Stimulated activated CD4-positive, alpha-beta T cell treated with anti-CD3 and anti-CD28 coated beads, TNF-alpha, amount 100 ng/mL, for 4 hours (primary cell): Measurements from ENCODE around the gene FGF14.

Source experiments
- DNase-seq, 3 experiments: peaks; one replicate each; pipeline ENCODE4 v3.0.0-alpha.2; 2020; ENCODE audit warnings: low read depth in 3 of 3

The FGF14 gene

DNA sequence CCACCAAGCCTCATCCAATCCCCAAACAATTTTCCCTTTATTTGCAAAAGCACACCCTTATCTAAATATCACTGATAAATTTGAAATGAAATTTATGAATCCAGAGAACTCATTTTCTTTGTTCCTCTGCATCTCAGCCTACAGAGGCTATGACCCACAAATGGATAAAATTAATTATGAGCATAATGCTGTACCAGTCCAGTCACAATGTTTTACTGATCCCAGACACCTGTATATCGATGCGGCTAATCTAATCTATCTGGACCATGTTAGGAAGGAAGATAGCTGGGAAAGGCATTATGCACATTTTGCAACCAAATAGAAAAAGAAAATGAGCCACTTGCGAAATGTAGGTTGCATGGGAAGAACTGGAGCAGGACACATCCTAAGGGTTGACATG is 150.0 kb downstream of the FGF14 start:
- DNase-seq: no peak

DNA sequence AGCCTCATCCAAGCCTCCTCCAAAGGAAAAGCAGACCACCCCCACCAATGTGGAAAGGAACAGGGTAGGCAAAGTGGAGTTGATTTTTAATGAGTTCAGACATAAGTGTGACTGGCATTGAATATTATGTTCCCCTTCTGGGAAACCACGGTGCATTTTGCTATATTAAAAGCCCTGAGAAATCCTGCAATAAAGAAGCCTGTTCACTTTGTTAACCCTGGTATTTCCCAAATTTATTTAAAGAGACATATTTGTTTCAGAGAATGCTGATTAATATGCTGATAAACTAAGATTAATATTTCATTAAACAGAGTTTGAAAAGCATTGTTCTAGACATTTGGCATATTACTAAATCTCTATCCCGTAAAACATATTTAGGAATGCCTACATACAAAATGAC is 151.4 kb downstream of the FGF14 start:
- DNase-seq: no peak

GRCh38 chr13:102244607-102245227 is 157.1 kb downstream of the FGF14 start:
- no peak for DNase-seq

GRCh38 chr13:102240110-102240509 is 161.7 kb downstream of the FGF14 start:
- DNase-seq: no peak

GRCh38 chr13:102237230-102237629 is 164.6 kb downstream of the FGF14 start:
- no peak for DNase-seq

GRCh38 chr13:102236830-102237229 is 165.0 kb downstream of the FGF14 start:
- no peak for DNase-seq

DNA sequence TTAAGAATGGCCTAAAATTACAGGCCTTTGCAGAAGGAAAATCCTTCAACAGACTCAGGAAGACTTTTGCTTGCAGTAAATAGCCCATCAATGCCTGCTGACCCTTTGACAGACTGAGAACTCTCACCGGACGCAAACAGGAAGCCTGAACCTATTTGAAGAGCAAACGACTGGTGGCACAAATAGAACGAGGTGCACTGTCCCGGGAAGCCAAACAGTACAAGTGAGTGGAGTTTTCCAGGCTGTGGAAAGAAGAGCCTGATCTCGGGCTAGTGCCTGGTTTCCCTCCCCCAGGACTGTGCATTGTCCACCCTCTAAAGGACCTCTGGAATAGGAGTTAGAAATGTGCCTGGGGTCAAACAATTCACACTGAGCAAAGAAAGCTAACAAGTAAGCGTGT is 165.5 kb downstream of the FGF14 start:
- no peak for DNase-seq

GRCh38 chr13:102235689-102236088 is 166.2 kb downstream of the FGF14 start:
- no peak for DNase-seq

GRCh38 chr13:102234618-102235017 is 167.2 kb downstream of the FGF14 start:
- DNase-seq: no peak

DNA sequence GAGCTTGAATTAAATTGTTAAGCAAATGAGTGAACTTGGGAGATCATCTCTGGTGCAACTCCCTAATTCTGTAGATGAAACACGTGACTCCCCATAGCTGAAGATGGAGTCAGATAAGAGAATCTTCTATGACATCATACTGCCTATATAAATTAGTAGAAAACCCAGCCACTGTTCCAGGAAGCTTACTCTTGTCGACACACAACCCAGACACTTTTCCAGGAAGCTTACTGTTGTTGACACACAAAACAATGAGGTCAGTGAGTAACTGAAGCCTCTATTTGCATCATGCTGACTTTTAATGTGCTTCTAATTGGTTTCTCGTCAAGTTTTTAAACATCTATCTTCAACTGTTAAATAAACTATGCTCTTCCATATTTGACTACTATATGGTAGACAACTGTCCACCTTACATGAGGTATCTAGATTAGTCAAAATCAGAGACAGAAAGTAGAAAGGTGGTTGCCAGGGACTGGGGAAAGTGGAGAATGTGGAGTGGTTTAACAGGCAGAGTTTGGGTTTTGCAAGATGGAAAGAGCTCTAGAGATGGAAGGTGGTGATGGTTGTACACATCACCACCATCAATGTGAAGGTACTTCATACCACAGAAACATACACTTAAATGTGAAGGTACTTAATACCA is 168.2 kb downstream of the FGF14 start:
- DNase-seq: no peak

- no peak for DNase-seq
These were observed 170.4 kb downstream of the FGF14 start for GRCh38 chr13:102231479-102231878.

- DNase-seq: no peak
These were observed 174.1 kb downstream of the FGF14 start for GRCh38 chr13:102227741-102228140.

DNA sequence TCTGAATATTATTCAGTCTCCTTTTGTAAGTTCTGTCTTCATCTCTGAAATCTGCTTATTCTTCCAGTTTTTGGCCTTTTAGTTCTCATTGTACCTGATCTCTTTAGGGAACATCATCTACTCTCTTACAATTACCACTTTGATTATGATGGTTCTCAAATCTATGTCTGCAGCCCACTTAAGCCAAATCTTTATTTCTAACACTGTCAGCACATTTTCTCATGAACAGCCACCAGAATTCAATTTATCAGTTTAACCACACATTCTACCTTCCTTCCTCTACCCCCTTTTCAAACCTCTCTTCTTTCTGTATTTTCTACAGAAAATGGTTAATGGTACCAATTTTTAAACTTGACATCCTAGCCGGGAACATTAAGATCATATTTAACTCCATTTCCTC is 175.3 kb downstream of the FGF14 start:
- DNase-seq: no peak

DNA sequence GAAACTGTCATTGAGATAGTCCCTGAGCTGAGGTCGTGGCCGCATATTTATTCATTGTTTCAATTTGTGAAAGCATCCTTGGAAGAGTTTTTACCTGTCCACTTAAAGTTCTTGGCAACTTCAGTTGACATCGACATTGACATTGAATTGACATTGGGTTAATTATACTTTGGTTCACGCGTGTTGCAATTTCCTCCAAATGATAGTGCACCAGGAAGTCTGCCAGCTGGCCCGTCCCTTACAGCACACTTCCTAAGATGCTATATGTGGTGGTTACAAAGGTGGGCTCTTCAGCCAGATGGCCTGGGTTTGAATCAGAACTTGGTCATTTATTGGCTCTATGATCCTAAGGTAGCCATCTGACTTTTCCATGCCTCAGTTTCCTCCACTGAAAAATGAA is 176.0 kb downstream of the FGF14 start:
- DNase-seq: no peak

DNA sequence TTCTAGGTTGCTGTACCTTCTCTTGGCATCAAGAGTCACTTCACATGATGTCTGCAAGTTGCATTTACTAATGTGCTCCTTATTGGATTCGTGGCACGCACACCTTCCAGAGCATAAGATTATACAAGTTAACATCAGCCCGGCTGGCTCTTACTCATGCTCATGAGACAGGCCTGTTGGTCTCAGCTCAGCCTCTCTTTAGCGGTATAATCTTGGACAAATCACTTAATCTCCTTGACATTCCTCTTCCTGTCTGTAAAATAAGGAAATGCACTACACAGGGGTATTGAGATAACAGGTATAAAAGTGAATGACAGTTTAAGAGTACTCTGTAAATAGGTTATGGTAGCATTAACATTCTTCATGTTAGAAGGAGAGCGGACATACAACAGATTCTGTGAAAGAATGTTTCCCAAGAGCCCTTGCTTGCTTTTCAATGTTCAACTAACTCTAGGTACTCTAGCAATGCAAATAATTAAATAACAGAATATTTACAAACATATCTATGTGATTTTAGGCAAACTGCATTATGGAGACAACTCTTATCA is 181.1 kb downstream of the FGF14 start:
- no peak for DNase-seq

DNA sequence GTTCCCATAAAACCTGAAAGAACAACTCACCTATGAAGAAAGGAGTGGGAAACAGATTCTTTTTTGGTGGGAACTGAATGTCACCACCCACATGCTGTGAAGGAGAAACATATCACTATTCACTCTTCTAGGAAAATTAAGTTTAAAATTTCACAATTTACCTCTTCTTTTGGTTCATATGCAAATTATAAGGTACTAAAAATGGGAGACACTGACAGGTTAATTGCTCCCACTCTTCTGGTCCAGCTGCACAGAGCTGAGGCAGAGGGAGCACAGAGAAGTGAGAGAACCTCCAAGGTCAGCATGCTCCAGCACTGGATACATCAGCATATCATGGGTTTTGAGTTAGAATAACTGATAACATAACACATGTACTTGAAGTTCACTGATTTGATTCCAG is 186.9 kb downstream of the FGF14 start:
- no peak for DNase-seq

DNA sequence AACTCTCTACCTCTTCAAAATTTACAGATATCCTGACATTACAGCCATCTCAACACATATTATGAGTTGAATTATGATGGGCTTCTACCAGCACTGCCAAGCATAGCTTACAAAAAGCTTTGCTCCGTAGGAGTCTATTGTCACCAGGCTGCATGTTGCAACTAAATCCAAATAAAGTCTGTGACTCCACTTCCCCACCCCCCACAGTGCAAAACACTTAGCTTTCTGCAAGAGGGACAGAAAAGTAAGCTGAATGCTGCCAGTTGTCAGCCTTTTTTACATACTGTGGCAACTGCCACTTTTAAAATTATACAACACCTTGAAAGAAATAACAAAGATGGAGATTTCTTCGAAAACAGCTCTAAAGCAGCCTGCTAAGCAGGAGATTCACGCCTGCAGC is 189.1 kb downstream of the FGF14 start:
- no peak for DNase-seq

DNA sequence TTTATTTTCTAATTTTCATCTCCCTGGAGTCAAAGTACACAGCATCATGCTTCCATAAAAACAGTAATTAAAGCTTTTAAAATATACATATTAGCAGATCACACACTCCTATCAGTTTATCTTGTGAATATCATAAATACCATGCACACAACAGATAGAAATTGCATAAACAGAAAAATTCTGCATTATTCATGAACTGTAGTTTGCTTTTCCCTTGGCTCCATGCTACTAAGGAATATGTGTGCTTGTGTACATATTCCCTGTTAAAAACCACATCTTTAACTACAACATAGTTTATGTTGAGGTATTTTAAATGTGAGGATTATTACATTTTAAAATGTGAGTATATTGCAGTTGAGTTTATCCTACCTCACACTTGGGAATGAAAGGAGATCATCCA is 193.5 kb downstream of the FGF14 start:
- no peak for DNase-seq

DNA sequence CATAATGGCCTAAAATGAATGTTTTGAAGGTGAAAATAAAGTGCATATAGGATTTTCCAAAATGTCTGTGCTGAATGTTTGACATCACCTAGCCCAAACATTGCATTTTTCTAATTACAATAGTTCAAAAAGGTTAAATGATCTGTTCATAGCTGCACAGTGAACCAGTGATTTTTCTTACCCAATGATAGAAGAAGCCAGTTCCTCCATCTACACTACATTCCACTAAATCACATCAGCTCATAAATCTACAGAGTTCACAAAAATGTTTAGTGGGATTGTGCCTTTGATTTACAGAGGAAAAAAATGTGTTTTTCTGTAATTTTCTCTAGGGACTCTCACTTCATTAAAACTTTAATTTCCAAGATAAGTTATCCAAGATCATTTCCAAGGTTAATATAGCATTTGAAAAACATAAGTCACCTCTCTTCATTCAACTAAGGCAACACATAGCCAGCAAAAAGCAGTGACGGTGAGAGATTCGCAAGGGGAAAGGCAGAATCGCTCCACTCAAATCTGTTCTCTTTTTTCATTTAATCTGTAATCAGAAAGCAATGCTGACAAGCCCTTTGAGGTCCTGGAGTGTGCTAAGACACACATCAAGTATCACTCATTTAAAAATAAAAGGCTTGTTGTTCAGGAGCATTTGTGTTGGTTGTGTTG is 194.0 kb downstream of the FGF14 start:
- DNase-seq: no peak

GRCh38 chr13:102203718-102204117 is 198.1 kb downstream of the FGF14 start:
- no peak for DNase-seq

- DNase-seq: no peak
These were observed 203.2 kb downstream of the FGF14 start for GRCh38 chr13:102198418-102199311.

DNA sequence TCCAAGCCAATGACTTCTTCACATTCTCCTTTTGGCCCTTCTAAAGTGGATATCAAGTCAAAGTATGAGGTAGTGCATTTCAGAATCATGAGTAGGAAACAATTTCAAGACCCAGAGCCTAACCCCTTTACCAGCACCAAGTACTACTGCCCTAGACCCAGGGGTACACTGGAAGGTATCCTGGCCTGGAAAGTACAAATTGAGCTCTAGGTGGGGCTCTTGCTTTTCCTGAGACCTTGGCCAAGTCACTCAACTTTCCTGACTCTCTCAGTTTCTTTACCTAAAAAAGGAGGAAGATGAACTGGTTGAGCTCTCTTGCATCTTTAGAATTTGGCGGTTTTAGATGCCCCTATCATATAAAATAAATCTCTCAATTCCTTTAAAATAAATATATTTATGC is 204.7 kb downstream of the FGF14 start:
- DNase-seq: no peak
